Activated T-helper 1 cell treated with anti-CD3 and anti-CD28 coated beads, Interleukin-12 subunit alpha, Interleukin-12 subunit beta, Interleukin-2, Interleukin-4 antibody, amounts not matched to agents 30 ng/mL and 10 ng/mL and 1 ng/mL, durations not matched to agents 14 hours and 24 hours and 36 hours (primary cell): ENCODE results near the gene TCP10L. TPM values are rescaled to one million over a fixed set of nuclear protein-coding genes. Genes with fewer than 3 reads are reported as not detected.
"Not testable (repeated sequence)": the region's sequence is repeated elsewhere in the genome, so short reads cannot be mapped to it uniquely, and the experiment has no call there.

Source experiments
- DNase-seq: peaks from one replicate; pipeline ENCODE4 v3.0.0; 2021; ENCODE audit warnings: low spot score
- H3K27ac Mint-ChIP-seq: one replicate; pipeline ENCODE4 v1.8.0; 2021; ENCODE audit warnings: mild to moderate bottlenecking, mixed read lengths
- H3K27me3 Mint-ChIP-seq: one replicate; pipeline ENCODE4 v1.8.0; 2022; ENCODE audit warnings: mild to moderate bottlenecking, moderate library complexity, mixed read lengths; ENCODE audit not compliant: insufficient read depth
- H3K36me3 Mint-ChIP-seq: one replicate; pipeline ENCODE4 v1.8.0; 2021; ENCODE audit warnings: low read depth, mixed read lengths
- H3K4me1 Mint-ChIP-seq: one replicate; pipeline ENCODE4 v1.8.0; 2021; ENCODE audit warnings: low read depth, mixed read lengths
- H3K4me3 Mint-ChIP-seq: one replicate; pipeline ENCODE4 v1.8.0; 2021; ENCODE audit warnings: mild to moderate bottlenecking, moderate library complexity, mixed read lengths
- H3K9me3 Mint-ChIP-seq: one replicate; pipeline ENCODE4 v1.8.0; 2021; ENCODE audit warnings: mixed read lengths
- intact Hi-C: fragments of 100-400 bp; cut with micrococcal nuclease; formaldehyde crosslinking; loops from one replicate; pipeline ENCODE4 v1.15.1; 2024
- total RNA-seq: library from RNA; stranded (reverse); gene quantifications from 2 replicates; pipeline ENCODE4 v1.2.3, GENCODE V29; 2022

Gene TCP10L
- total RNA-seq, 1 donor from 2014 or later, result 0.93 TPM

DNA sequence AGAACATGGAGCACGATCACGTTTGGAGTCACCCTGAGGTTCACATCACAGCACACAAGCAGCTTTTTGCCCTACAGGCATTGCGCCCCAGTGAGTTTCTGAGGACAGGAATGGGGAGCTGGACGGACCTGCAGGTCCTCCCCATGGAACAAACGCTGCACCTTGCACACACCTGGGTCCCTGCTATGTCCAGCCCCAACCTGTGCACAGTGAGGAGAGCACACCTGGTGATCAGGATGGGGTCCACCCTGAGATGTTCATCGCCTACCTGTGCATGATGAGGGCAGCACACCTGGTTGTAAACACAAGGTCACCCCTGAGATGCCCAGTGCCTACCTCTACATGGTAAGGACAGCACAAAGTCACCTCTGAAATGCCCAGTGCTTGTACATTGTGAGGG, 45.9 kb downstream of the TCP10L start:
- no peak for DNase-seq
- peaks cover 7% of the 10 kb centered on the region for H3K27me3 Mint-ChIP-seq
- H3K36me3 Mint-ChIP-seq, result no peaks in the 10 kb centered on the region
- H3K4me1 Mint-ChIP-seq, result peaks cover 12% of the 10 kb centered on the region
- no peak overlapping the region for H3K27ac Mint-ChIP-seq
- no peak overlapping the region for H3K4me3 Mint-ChIP-seq
- no peaks in the 10 kb centered on the region for H3K9me3 Mint-ChIP-seq
- intact Hi-C loops, result no loop called here

DNA sequence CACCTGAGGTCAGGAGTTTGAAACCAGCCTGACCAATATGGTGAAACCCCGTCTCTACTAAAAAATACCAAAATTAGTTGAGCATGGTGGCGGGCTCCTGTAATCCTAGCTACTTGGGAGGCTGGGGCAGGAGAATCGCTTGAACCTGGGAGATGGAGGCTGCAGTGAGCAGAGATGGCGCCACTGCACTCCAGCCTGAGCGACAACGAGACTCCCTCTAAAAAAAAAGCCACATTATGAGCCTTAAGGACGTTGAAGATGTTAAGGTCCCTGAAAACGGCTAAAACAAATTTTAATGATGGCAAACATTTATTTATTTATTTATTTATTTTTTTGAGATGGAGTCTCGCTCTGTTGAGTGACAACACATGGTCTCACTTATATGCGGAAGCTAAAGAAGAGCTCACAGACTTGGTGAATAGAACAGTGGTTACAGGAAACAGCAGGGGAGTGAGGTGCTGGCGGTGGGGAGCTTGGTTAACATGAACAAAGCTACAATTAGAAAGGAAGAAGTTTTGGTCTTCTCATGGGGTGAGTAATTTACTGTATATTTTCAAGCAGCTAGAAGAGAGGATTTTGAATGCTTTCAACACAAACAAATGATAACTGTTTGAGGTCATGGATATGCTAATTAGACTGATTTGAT, 47.1 kb downstream of the TCP10L start:
- peaks cover 12% of the 10 kb centered on the region for H3K4me1 Mint-ChIP-seq
- DNase-seq, result no peak
- no peak overlapping the region for H3K27ac Mint-ChIP-seq

DNA sequence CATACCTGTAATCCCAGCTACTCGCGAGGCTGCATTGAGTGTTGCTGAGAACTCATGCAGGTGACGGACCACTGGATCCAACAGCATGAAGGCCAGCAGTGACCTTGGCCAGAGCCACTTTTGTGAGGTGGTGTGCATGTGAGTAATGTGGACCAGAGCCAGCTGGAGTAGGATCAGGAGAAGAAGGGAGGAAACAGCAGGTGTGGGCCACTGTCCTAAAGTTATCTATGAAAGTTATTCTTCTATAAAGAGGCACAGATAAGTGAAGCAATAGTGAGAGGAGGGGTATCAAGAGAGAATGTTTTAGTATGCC, 47.8 kb downstream of the TCP10L start:
- Mint-ChIP-seq H3K27me3 (peaks cover 7% of the 10 kb centered on the region), H3K36me3 (no peaks in the 10 kb centered on the region), H3K27ac (no peak overlapping the region), H3K4me3 (no peak overlapping the region), H3K4me1 (peaks cover 12% of the 10 kb centered on the region), H3K9me3 (no peaks in the 10 kb centered on the region)
- intact Hi-C loops, result no loop called here
- DNase-seq, result no peak

More for the DNA sequence above, 47.1 kb downstream of the TCP10L start:
- Mint-ChIP-seq H3K36me3 (no peaks in the 10 kb centered on the region), H3K9me3 (no peaks in the 10 kb centered on the region), H3K4me3 (no peak overlapping the region), H3K27me3 (peaks cover 7% of the 10 kb centered on the region)
- intact Hi-C loops, result no loop called here

DNA sequence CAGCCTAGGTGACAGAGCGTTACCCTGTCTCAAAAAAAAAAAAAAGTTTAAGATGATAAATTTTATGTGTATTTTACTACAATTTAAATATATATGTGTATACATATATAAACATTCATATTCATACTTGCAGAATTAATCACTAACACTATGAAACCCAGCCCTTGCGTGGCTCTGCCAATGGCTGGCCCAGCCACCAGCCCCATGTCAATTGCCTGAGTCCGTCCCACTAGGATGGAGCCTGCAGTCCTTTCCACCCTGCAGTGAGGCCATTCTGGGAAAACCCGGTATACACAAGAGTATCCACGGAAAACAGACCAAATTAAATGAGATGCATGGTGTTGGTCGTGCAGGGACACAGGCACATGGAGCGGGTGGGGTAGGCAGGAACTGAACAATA, 49.7 kb downstream of the TCP10L start:
- no peak overlapping the region for H3K4me3 Mint-ChIP-seq
- peaks cover 12% of the 10 kb centered on the region for H3K4me1 Mint-ChIP-seq
- no peak for DNase-seq
- H3K27me3 Mint-ChIP-seq, result peaks cover 7% of the 10 kb centered on the region
- no peak overlapping the region for H3K27ac Mint-ChIP-seq
- no peaks in the 10 kb centered on the region for H3K36me3 Mint-ChIP-seq
- intact Hi-C loops, result no loop called here
- H3K9me3 Mint-ChIP-seq, result no peaks in the 10 kb centered on the region

DNA sequence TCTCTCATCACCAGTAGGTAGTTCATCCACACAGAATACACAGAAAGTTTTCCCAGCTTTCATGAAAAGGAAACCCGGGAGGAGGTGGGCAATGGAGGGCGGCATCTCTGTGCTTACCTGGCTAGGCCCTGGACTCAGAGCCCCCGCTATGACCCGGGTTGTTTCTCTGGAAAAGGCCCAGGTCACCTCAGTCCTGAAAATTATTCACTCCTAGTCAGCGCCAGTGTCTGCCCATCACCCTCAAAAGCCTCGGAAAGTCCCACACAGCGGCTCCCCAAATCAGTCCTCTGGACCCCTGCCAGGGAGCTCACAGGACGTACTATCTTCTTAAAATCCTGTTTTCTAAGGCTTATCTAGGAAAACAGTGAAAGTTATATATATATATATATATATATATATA, 51.2 kb downstream of the TCP10L start:
- peaks cover 12% of the 10 kb centered on the region for H3K4me1 Mint-ChIP-seq
- H3K27ac Mint-ChIP-seq, result no peak overlapping the region
- no peak overlapping the region for H3K4me3 Mint-ChIP-seq
- no peak for DNase-seq
- H3K27me3 Mint-ChIP-seq, result peaks cover 7% of the 10 kb centered on the region
- H3K36me3 Mint-ChIP-seq, result no peaks in the 10 kb centered on the region
- no peaks in the 10 kb centered on the region for H3K9me3 Mint-ChIP-seq
- intact Hi-C loops, result no loop called here

DNA sequence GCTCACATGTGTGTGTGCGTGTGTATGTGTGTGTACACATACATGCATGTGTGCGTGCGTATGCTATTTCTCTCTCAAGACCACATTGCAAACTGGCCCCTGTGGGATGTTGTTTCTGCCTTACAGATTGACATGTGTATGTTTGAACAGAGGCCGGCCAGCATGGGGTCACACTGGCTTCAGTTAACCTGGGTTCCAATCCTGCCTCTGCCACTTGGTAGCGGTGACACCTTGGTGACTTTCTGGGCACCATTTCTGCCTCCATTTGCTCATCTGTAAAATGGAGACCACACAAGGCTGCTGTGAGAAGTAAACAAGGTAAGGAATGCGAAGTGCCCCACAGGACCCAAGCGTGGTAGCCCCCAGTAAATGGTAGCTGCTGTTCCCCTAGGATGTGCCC, 51.7 kb downstream of the TCP10L start:
- no peak for DNase-seq
- H3K9me3 Mint-ChIP-seq, result no peaks in the 10 kb centered on the region
- no peaks in the 10 kb centered on the region for H3K36me3 Mint-ChIP-seq
- intact Hi-C loops, result no loop called here
- H3K4me3 Mint-ChIP-seq, result no peak overlapping the region
- H3K4me1 Mint-ChIP-seq, result peaks cover 11% of the 10 kb centered on the region
- peaks cover 6% of the 10 kb centered on the region for H3K27me3 Mint-ChIP-seq
- no peak overlapping the region for H3K27ac Mint-ChIP-seq

DNA sequence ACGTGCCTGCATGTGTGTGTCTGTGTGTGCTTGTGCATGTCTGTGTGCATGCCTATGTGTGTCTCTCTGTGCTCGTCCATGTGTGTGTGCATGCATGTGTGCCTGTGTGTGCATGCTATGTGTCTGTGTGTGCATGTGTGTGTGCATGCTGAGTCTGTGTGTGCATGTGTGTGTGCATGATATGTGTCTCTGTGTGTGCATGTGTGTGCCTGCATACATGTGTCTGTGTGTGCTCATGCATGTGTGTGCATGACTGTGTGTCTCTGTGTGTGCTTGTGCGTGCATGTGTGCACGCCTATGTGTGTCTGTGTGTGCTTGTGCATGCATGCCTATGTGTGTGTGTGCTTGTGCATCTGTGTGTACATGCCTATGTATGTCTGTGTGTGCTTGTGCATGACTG, 52.3 kb downstream of the TCP10L start:
- intact Hi-C loops, result no loop called here
- Mint-ChIP-seq H3K27ac (no peak overlapping the region), H3K9me3 (no peaks in the 10 kb centered on the region), H3K4me1 (peaks cover 7% of the 10 kb centered on the region), H3K4me3 (no peak overlapping the region), H3K36me3 (no peaks in the 10 kb centered on the region), H3K27me3 (peaks cover 4% of the 10 kb centered on the region)
- DNase-seq, result no peak

DNA sequence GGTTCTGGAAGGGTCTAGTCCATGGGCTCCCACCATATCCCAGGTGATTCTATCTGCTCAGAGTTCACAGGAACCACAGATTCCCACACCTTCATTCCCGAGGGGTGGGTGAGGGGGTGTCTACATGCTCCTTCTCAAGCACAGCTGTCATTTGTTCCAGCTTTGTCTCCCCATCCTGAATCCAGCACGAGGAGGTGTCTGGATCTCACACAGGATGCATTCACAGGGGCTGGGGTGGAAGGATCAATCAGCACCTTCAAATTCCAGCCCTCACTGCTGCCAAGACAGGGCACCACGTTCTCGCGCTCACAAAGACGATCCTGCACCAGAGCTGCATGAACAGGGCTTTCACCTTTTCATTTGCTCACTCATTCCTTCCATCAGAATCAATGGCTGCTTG, 52.7 kb downstream of the TCP10L start:
- Mint-ChIP-seq H3K4me1 (peaks cover 7% of the 10 kb centered on the region), H3K27ac (no peak overlapping the region), H3K9me3 (no peaks in the 10 kb centered on the region), H3K4me3 (no peak overlapping the region), H3K27me3 (peaks cover 4% of the 10 kb centered on the region), H3K36me3 (no peaks in the 10 kb centered on the region)
- DNase-seq, result no peak
- intact Hi-C loops, result no loop called here

DNA sequence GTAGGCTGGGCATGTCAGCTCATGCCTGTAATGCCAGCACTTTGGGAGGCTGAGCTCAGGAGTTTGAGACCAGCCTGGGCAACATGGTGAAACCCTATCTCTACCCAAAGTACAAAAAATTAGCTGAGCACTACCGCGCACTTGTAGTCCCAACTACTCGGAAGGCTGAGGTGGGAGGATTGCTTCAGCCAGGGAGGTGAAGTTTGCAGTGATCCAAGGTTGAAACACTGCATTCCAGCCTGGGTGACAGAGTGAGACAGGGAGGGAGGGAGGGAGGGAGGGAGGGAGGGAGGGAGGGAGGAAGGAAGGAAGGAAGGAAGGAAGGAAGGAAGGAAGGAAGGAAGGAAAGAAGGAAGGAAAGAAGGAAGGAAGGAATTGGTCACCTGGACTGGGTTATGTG, 53.8 kb downstream of the TCP10L start:
- intact Hi-C loops, H3K27ac Mint-ChIP-seq, H3K36me3 Mint-ChIP-seq, H3K4me3 Mint-ChIP-seq, DNase-seq, H3K27me3 Mint-ChIP-seq, H3K4me1 Mint-ChIP-seq, H3K9me3 Mint-ChIP-seq: not testable (repeated sequence)

DNA sequence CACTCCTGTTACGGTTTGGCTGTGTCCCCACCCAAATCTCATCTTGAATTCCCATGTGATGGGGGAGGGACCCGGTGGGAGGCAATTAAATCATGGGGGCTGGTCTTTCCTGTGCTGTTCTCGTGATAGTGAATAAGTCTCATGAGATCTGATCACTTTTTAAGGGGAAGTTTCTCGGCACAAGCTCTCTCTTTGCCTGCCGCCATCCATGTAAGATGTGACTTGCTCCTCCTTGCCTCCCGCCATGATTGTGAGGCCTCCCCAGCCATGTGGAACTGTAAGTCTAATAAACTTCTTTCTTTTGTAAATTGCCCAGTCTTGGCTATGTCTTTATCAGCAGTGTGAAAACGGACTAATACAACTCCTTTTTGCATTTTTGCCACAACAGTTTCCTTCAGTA, 54.5 kb downstream of the TCP10L start:
- H3K36me3 Mint-ChIP-seq, DNase-seq, intact Hi-C loops: not testable (repeated sequence)

DNA sequence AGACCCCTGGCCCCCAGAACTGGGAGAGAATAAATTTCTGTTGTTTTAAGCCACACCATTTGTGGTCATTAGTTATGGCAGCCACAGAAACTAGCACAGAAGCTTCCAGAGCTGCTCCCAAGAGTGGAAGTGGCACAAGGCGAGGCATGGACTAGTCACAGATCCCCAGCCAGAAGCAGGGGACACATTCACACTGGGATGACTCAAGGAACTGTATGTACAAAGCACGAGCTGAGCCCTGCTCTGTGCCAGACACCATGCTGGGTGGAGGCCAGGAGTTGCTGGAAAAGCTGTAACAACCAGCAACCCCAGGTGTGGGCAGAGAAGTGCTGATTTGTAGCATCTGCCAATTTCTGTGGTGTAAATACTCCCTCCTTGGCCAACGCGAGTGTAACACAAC, 55.6 kb downstream of the TCP10L start:
- H3K9me3 Mint-ChIP-seq, result no peaks in the 10 kb centered on the region
- no peak for DNase-seq
- H3K27ac Mint-ChIP-seq, result no peak overlapping the region
- no peaks in the 10 kb centered on the region for H3K27me3 Mint-ChIP-seq
- H3K4me3 Mint-ChIP-seq, result no peak overlapping the region
- no peaks in the 10 kb centered on the region for H3K36me3 Mint-ChIP-seq
- no peaks in the 10 kb centered on the region for H3K4me1 Mint-ChIP-seq
- intact Hi-C loops, result no loop called here

More for the DNA sequence above, 54.5 kb downstream of the TCP10L start:
- H3K27me3 Mint-ChIP-seq, H3K27ac Mint-ChIP-seq, H3K9me3 Mint-ChIP-seq, H3K4me3 Mint-ChIP-seq, H3K4me1 Mint-ChIP-seq: not testable (repeated sequence)

DNA sequence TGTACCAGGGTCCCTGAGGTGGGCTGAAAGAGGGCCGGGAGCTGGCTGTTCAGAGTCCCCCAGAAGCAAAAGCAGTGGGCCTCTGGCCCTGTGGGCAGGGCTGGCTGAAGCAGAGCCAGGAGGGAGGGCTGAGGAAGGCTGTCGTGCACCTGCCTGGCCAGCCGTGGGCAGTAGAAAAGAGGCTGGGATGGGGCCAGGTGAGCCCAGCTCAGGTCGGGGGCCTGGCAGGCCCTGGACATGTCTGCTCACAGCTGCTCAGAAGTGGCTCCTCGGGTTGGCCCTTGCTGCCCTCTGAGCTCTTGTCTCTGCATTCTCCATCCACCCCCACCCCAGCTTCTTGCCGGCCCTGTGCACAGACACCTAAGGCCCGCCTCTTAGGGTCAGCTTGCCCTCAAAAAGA, 60.0 kb downstream of the TCP10L start:
- no peak overlapping the region for H3K4me3 Mint-ChIP-seq
- DNase-seq, result no peak
- intact Hi-C loops, result no loop called here
- H3K36me3 Mint-ChIP-seq, result no peaks in the 10 kb centered on the region
- H3K27me3 Mint-ChIP-seq, result peaks cover 3% of the 10 kb centered on the region
- no peaks in the 10 kb centered on the region for H3K4me1 Mint-ChIP-seq
- no peak overlapping the region for H3K27ac Mint-ChIP-seq
- H3K9me3 Mint-ChIP-seq, result no peaks in the 10 kb centered on the region

DNA sequence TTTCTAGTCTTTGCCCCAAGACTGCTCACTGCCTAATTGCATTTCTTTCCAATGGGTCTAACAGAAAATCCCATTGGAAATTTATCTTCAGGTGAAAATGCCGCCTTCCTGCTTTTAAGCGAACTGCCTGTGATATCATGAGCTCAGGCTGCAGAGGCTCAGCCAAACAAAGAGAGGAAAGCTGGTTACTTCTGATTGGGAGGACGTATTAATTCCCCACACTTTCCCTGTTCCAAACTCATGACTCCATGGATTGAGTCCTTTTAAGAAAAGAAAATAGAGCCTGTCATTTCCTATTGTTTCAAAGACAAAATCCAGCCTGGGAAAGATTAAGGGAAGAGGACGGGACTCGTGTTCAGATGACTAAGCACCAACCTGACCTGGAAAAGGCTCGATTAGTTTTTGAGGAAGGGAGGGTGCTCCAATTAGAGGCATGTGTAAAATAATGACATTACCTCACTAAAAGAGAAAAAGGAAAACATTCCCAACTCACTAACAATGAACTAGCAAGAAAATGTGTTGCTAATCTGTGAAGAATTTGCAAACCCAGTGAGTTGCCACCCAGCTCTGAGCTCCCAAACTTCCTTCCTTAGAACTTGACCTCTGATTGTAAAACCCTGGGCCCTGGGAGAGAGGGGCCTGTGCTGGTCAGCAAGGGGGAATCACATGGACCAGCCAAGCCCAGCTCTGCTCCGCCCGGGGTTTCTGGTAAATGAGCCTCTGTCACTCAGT, 61.2 kb downstream of the TCP10L start:
- no peak overlapping the region for H3K27ac Mint-ChIP-seq
- intact Hi-C loops, result no loop called here
- H3K4me3 Mint-ChIP-seq, result no peak overlapping the region
- no peaks in the 10 kb centered on the region for H3K4me1 Mint-ChIP-seq
- no peak for DNase-seq
- H3K36me3 Mint-ChIP-seq, result no peaks in the 10 kb centered on the region
- H3K27me3 Mint-ChIP-seq, result peaks cover 3% of the 10 kb centered on the region
- H3K9me3 Mint-ChIP-seq, result no peaks in the 10 kb centered on the region
